ACC112 (cell line): Measurements from ENCODE around the gene PREX1.

Experiments used
- H2AFZ ChIP-seq: fragments of 200-600 bp; sonication (generic); one replicate; pipeline ENCODE4 v1.6.0; 2017; ENCODE audit warnings: antibody characterized with exemption, low read length; ENCODE audit not compliant: unreplicated experiment
- H3K27ac ChIP-seq: fragments of 200-600 bp; sonication (generic); 2 replicates; pipeline ENCODE4 v1.5.1; 2014; ENCODE audit warnings: low read depth, mild to moderate bottlenecking, antibody characterized with exemption, low read length, moderate library complexity
- H3K27me3 ChIP-seq: fragments of 200-600 bp; sonication (generic); 2 replicates; pipeline ENCODE4 v1.6.1; 2014; ENCODE audit warnings: mild to moderate bottlenecking, antibody characterized with exemption, low read length, moderate library complexity, mixed read lengths; ENCODE audit not compliant: insufficient read depth
- H3K36me3 ChIP-seq: fragments of 200-600 bp; sonication (generic); 2 replicates; pipeline ENCODE4 v1.6.1; 2016; ENCODE audit warnings: mild to moderate bottlenecking, antibody characterized with exemption, low read length, moderate library complexity, mixed read lengths; ENCODE audit not compliant: insufficient read depth
- H3K4me1 ChIP-seq: fragments of 200-600 bp; sonication (generic); one replicate; pipeline ENCODE4 v1.6.1; 2016; ENCODE audit warnings: low read length, mixed read lengths; ENCODE audit not compliant: insufficient read depth, unreplicated experiment, control insufficient read depth
- H3K4me3 ChIP-seq: fragments of 200-600 bp; sonication (generic); 2 replicates; pipeline ENCODE4 v1.5.1; 2014; ENCODE audit warnings: mild to moderate bottlenecking, low read depth, low read length
- H3K79me2 ChIP-seq: fragments of 200-600 bp; sonication (generic); one replicate; pipeline ENCODE4 v1.6.0; 2016; ENCODE audit warnings: low read length; ENCODE audit not compliant: control insufficient read depth, unreplicated experiment, insufficient read depth

Gene PREX1

GRCh38 chr20:48662711-48663110 lies 165.1 kb downstream of the PREX1 start:
- Histone ChIP-seq H3K79me2 (no peaks in the 10 kb centered on the region), H3K4me1 (no peaks in the 10 kb centered on the region), H3K27ac (no peak overlapping the region), H3K4me3 (no peak overlapping the region), H3K27me3 (no peaks in the 10 kb centered on the region), H2AFZ (no peak overlapping the region), H3K36me3 (no peaks in the 10 kb centered on the region)

- Histone ChIP-seq H2AFZ (no peak overlapping the region), H3K79me2 (no peaks in the 10 kb centered on the region), H3K36me3 (no peaks in the 10 kb centered on the region), H3K27ac (no peak overlapping the region), H3K27me3 (no peaks in the 10 kb centered on the region), H3K4me3 (no peak overlapping the region), H3K4me1 (no peaks in the 10 kb centered on the region)
Measured at GRCh38 chr20:48661575-48662455, 166.0 kb downstream of the PREX1 start.

GRCh38 chr20:48660788-48661187 lies 167.0 kb downstream of the PREX1 start:
- H3K27ac ChIP-seq = no peak overlapping the region
- H3K4me1 ChIP-seq = no peaks in the 10 kb centered on the region
- no peak overlapping the region for H3K4me3 ChIP-seq
- no peaks in the 10 kb centered on the region for H3K27me3 ChIP-seq
- H3K36me3 ChIP-seq = no peaks in the 10 kb centered on the region
- H3K79me2 ChIP-seq = no peaks in the 10 kb centered on the region
- H2AFZ ChIP-seq = no peak overlapping the region

DNA sequence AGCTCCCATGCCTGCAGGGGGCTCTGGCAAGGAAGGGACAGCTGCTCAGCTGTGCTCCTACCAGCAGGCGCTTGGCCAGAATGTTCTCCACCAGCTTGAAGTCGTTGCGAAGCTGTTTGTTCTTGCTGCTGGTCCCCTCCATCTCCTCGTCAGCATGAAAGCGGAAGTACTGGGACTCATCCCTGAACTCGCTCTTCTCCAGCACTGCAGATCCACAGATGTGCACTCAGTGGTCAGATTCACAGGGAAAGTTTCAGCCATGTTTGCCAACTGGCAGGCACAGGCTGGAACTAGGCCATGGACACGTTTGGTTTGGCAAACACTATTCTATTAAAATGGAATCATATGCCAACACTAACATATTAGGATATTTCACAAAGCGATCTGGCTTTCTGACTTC lies 167.9 kb downstream of the PREX1 start:
- H3K4me3 ChIP-seq = no peak overlapping the region
- no peak overlapping the region for H3K27ac ChIP-seq
- H3K36me3 ChIP-seq = no peaks in the 10 kb centered on the region
- H3K79me2 ChIP-seq = no peaks in the 10 kb centered on the region
- no peaks in the 10 kb centered on the region for H3K4me1 ChIP-seq
- no peaks in the 10 kb centered on the region for H3K27me3 ChIP-seq
- no peak overlapping the region for H2AFZ ChIP-seq

- H3K27ac ChIP-seq = no peak overlapping the region
- H3K27me3 ChIP-seq = no peaks in the 10 kb centered on the region
- H3K4me1 ChIP-seq = no peaks in the 10 kb centered on the region
- no peaks in the 10 kb centered on the region for H3K36me3 ChIP-seq
- no peaks in the 10 kb centered on the region for H3K79me2 ChIP-seq
- no peak overlapping the region for H2AFZ ChIP-seq
- no peak overlapping the region for H3K4me3 ChIP-seq
Measured at GRCh38 chr20:48658505-48658904, 169.3 kb downstream of the PREX1 start.

- Histone ChIP-seq H3K36me3 (no peaks in the 10 kb centered on the region), H2AFZ (no peak overlapping the region), H3K79me2 (no peaks in the 10 kb centered on the region), H3K4me1 (no peaks in the 10 kb centered on the region), H3K27me3 (no peaks in the 10 kb centered on the region), H3K27ac (no peak overlapping the region), H3K4me3 (no peak overlapping the region)
Measured at GRCh38 chr20:48658198-48658476, 169.7 kb downstream of the PREX1 start.

- Histone ChIP-seq H2AFZ (no peak overlapping the region), H3K4me1 (no peaks in the 10 kb centered on the region), H3K36me3 (no peaks in the 10 kb centered on the region), H3K27ac (no peak overlapping the region), H3K27me3 (no peaks in the 10 kb centered on the region), H3K79me2 (no peaks in the 10 kb centered on the region), H3K4me3 (no peak overlapping the region)
Measured at GRCh38 chr20:48657426-48658197, 170.2 kb downstream of the PREX1 start.

DNA sequence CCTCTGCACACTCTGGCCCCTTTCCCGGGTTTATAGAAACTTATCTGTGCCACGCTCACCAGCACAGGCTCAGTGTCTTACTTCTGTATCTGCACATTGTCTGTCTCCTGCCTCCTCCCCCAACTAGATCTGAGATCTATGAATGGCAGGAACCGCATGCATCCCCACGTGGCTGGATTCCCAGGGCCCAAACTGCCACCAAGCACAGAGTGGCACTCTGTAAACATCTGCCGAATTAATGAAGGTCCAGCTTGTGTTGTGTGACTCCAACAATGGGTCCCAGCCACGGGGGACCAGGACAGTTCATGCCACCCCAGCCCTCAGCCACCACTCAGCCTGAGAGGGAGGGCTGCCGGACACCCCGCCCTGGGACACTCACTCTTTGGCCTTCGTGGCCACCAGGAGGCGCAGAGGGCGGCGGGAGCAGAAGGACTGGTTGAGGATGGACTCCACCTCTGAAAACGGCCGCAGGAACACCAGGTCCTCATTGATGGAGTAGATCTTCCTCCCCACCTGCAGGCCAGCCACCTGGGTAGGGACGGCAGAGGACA lies 171.1 kb downstream of the PREX1 start:
- H3K4me3 ChIP-seq = no peak overlapping the region

GRCh38 chr20:48656137-48656536 lies 171.7 kb downstream of the PREX1 start:
- Histone ChIP-seq H3K27me3 (no peaks in the 10 kb centered on the region), H3K4me3 (no peak overlapping the region), H3K79me2 (no peaks in the 10 kb centered on the region), H3K36me3 (no peaks in the 10 kb centered on the region), H2AFZ (no peak overlapping the region), H3K27ac (no peak overlapping the region), H3K4me1 (no peaks in the 10 kb centered on the region)

More for the DNA sequence above, 171.1 kb downstream of the PREX1 start:
- Histone ChIP-seq H2AFZ (no peak overlapping the region), H3K27ac (no peak overlapping the region), H3K79me2 (no peaks in the 10 kb centered on the region), H3K4me1 (no peaks in the 10 kb centered on the region), H3K36me3 (no peaks in the 10 kb centered on the region), H3K27me3 (no peaks in the 10 kb centered on the region)

GRCh38 chr20:48653706-48654051 lies 174.1 kb downstream of the PREX1 start:
- H3K36me3 ChIP-seq = 0 out of 2 replicates have a peak, but pooled peaks cover 5% of the 10 kb centered on the region

More at GRCh38 chr20:48653706-48654051, 174.1 kb downstream of the PREX1 start:
- no peak overlapping the region for H2AFZ ChIP-seq
- no peaks in the 10 kb centered on the region for H3K27me3 ChIP-seq
- H3K79me2 ChIP-seq = no peaks in the 10 kb centered on the region
- no peak overlapping the region for H3K4me3 ChIP-seq
- H3K4me1 ChIP-seq = no peaks in the 10 kb centered on the region
- no peak overlapping the region for H3K27ac ChIP-seq
